H7 (cell line): ENCODE data around the gene SYDE2. TPM values are rescaled to one million over a fixed set of nuclear protein-coding genes. Genes with fewer than 3 reads are reported as not detected.

Source experiments
- total RNA-seq: library from RNA; depleted of rRNA; stranded (reverse); fragments of >200 nt; shearing (Covaris generic); gene quantifications from 2 replicates; pipeline ENCODE4 v1.2.3, GENCODE V29; 2014; rRNA removed

The SYDE2 gene
- total RNA-seq, 1 experiment from 2014 or later: 13.0 TPM

Other genes starting within 250 kb of the SYDE2 start
- 0.38 and 0.70 TPM in 2 replicates for gene MCOLN2, start 203.9 kb downstream of the SYDE2 start, total RNA-seq
- 1.2 and 1.5 TPM in 2 replicates for gene MCOLN3, start 152.5 kb downstream of the SYDE2 start, total RNA-seq
- 38.9 and 51.0 TPM in 2 replicates for gene C1orf52, start 58.6 kb upstream of the SYDE2 start, total RNA-seq
- 23.0 and 26.3 TPM in 2 replicates for gene BCL10, start 75.6 kb upstream of the SYDE2 start, total RNA-seq